Measurements from ENCODE around the gene MYBPC1.

The MYBPC1 gene

GRCh38 chr12:101612160-101612916, 17.6 kb downstream of the MYBPC1 start:
- H3K4me3 ChIP-seq (ENCODE audit: low read depth, low read length) = no peak overlapping the region
- TF ChIP-seq, protein P1, sequence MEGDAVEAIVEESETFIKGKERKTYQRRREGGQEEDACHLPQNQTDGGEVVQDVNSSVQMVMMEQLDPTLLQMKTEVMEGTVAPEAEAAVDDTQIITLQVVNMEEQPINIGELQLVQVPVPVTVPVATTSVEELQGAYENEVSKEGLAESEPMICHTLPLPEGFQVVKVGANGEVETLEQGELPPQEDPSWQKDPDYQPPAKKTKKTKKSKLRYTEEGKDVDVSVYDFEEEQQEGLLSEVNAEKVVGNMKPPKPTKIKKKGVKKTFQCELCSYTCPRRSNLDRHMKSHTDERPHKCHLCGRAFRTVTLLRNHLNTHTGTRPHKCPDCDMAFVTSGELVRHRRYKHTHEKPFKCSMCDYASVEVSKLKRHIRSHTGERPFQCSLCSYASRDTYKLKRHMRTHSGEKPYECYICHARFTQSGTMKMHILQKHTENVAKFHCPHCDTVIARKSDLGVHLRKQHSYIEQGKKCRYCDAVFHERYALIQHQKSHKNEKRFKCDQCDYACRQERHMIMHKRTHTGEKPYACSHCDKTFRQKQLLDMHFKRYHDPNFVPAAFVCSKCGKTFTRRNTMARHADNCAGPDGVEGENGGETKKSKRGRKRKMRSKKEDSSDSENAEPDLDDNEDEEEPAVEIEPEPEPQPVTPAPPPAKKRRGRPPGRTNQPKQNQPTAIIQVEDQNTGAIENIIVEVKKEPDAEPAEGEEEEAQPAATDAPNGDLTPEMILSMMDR (IDR thresholded peaks at IDR 0.05; ENCODE audit: low read depth, low read length) = no peak

DNA sequence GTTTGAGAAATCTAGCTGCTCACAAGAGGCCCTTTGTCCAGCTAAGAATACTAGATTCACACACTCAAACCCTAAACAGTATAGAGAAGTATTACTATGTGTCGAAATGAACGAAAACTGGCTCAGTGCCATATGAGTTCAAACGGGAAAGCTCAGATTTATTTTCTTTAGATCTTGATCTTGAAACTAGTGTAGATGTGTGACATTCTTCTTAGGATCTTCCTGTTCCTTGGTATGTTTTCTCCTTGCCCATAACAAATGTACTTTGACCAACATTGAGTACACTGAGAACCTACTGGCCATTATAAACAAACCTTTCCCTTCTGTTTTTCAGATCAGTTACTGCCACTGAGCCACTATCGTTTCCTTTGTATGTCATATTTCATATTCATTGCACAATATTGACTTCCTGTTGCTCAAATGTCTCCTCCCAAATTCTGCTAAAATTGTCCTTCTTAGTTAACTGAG, 21.3 kb downstream of the MYBPC1 start:
- TF ChIP-seq, protein P1 (IDR thresholded peaks at IDR 0.05; ENCODE audit: low read depth, low read length) = no peak

GRCh38 chr12:101619026-101619786, 24.4 kb downstream of the MYBPC1 start:
- TF ChIP-seq, protein P1 (IDR thresholded peaks at IDR 0.05; ENCODE audit: low read depth, low read length) = no peak
- H3K4me3 ChIP-seq (ENCODE audit: low read depth, low read length) = no peak overlapping the region

More for the DNA sequence above, 21.3 kb downstream of the MYBPC1 start:
- no peak overlapping the region for H3K4me3 ChIP-seq (ENCODE audit: low read depth, low read length)

GRCh38 chr12:101619858-101620761, 25.3 kb downstream of the MYBPC1 start:
- TF ChIP-seq, protein P1 (IDR thresholded peaks at IDR 0.05; ENCODE audit: low read depth, low read length) = no peak
- no peak overlapping the region for H3K4me3 ChIP-seq (ENCODE audit: low read depth, low read length)

GRCh38 chr12:101620762-101621133, 26.0 kb downstream of the MYBPC1 start:
- H3K4me3 ChIP-seq (ENCODE audit: low read depth, low read length) = no peak overlapping the region
- TF ChIP-seq, protein P1 (IDR thresholded peaks at IDR 0.05; ENCODE audit: low read depth, low read length) = no peak

DNA sequence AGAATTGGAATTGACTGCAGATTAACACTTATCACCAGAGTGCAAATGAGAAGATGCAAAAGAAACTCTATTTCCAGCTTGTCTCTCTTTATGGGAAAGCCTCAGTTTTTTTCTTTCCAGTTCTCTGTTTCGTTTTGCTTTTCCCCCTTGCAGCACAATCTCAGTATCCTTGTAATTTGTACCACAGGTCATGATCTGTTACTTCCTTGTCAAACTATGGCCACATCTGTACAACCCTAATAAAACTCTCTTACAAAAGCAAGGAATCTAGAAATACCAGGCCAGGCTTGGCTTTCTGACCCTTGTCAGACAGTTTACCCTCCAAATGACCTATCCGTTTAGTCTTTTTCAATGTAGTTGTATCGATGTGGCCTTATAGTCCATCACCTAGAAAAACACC, 33.9 kb downstream of the MYBPC1 start:
- no peak overlapping the region for H3K4me3 ChIP-seq (ENCODE audit: low read depth, low read length)
- TF ChIP-seq, protein P1 (IDR thresholded peaks at IDR 0.05; ENCODE audit: low read depth, low read length) = no peak

All from WI38 (cell line).